HG02642 (cell line): ENCODE results near the gene VMP1.
A peak's percentile ranks its signal among the peaks of the same experiment; 100 is the strongest.
"Not testable (repeated sequence)": the region's sequence is repeated elsewhere in the genome, so short reads cannot be mapped to it uniquely, and the experiment has no call there.

Experiments
- ATAC-seq: cut with Tn5 transposase; IDR thresholded peaks from one replicate; pipeline ENCODE4 v1.9.1; 2021; ENCODE audit warnings: mild to moderate bottlenecking; ENCODE audit not compliant: unreplicated experiment, poor library complexity

Gene VMP1

GRCh38 chr17:59775786-59776350 is 68.4 kb downstream of the VMP1 start:
- no peak for ATAC-seq

DNA sequence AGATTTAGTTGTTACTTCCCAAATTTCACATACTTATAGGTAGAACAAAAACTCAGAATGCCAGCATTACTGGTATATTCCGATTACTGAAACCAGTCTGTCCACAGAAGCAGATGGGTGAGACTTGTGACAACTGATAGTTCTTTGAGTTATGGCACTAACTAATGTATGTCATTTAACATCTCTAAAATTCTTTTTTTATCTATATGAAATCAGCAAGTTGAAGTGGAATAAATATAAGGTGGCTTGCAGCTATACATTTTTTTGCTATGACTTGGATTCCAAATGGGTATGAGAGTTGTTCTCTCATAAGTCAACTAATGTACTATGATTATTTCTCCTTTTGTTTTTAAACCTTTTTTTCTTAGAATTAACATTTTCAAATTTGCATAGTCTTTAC is 69.1 kb downstream of the VMP1 start:
- no peak for ATAC-seq

- no peak for ATAC-seq
Observed at GRCh38 chr17:59777033-59777432, 69.6 kb downstream of the VMP1 start.

DNA sequence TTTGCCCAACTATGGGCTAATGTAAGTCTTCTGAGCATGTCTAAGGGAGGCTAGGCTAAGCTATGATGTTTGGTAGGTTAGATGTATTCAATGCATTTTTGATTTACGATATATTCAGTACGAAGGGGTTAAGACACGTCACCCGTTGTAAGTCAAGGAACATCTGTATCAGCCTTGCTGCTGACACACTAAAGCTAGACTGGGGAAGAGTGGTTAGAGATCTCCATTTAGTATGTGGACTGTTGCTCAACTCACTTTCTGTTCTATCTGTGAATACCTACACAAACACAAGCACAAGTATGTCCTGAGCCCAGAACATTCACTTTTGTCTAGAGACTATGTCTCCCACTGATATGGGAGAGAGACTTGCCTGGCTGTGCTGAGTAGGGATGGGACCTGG is 71.5 kb downstream of the VMP1 start:
- no peak for ATAC-seq

- ATAC-seq = no peak
Observed at GRCh38 chr17:59779521-59779920, 72.1 kb downstream of the VMP1 start.

- ATAC-seq = not testable (repeated sequence)
Observed at GRCh38 chr17:59780548-59780947, 73.1 kb downstream of the VMP1 start.

- ATAC-seq = no peak
Observed at GRCh38 chr17:59783221-59784047, 76.0 kb downstream of the VMP1 start.

DNA sequence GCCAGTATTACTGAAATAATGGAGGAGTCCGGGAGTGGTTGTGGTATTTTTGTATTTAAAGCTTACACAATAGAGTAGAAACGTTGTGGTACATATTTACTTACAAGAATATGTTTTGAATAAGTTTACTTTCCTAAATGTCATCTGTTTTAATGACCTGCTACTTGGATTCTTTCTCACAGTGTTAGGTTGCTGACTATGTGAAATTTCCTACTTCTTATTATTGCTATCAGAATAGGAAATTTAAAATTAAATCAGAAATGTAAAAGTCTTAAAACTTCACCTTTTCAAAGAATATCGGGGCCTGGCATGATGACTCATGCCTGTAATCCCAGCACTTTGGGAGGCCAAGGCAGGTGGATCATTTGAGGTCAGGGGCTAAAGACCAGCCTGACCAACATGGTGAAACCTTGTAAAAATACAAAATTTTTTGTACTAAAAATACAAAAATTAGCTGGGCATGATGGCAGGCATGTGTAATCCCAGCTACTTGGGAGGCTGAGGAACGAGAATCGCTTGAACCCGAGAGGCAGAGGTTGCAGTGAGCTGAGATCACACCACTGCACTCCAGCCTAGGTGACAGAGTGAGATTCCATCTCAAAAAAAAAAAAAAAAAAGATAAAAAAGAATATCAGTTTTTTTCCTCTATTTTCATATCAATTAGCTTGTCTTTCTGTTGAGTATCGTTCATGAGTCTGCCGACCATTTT is 77.8 kb downstream of the VMP1 start:
- ATAC-seq = no peak

DNA sequence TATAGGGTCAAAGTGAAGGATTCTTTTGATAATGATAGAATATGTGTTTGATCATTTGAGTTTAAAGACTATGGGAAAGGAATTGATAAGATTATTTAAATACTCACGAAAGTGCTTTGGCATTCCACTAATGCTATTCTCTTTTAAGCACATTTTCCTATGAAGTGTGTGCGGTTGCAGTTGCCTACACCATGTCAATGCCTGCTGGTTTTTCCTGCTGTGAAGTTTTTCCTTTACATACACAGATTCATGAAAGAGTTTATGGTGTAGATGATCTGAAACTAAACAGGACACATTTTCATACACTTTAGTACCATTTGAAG is 78.7 kb downstream of the VMP1 start:
- no peak for ATAC-seq

DNA sequence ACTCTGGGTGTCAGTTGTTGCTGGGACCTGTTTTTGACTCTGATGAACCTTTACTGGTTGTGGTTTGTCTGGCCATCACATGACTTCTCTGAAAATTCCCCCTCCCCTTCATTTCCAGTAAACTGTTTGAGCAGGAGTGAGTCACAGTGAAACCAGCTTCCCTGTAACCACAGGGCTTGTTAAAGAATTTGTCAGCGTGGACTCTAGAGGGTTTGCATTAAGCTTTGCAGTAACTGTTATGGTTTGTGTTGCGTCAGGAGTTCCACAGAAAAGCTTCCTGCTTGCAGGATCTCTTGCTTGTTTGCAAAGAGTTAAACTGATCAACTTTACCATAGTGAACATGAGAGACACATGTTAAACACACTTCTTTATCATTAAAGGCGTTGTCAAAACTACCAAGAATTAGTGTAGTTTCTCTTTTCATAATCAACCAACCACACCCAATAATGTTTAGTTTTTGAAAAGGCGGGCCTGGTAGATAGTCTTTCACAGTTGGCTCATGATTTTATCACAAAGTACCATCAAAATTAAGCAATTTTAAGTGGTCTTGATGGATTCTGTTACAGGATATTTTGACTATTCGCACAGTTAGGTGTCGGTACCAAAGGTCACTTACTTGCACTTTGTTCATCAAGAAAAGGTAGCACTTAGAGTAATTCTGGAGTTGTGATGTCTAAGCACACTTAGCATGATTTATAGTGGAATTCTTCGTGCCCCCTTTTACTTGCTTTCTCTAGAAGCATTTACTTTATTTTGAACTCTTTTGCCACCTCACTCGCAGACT is 79.3 kb downstream of the VMP1 start:
- peak; percentile 90 for ATAC-seq

GRCh38 chr17:59789849-59790248 is 82.4 kb downstream of the VMP1 start:
- ATAC-seq = not testable (repeated sequence)

DNA sequence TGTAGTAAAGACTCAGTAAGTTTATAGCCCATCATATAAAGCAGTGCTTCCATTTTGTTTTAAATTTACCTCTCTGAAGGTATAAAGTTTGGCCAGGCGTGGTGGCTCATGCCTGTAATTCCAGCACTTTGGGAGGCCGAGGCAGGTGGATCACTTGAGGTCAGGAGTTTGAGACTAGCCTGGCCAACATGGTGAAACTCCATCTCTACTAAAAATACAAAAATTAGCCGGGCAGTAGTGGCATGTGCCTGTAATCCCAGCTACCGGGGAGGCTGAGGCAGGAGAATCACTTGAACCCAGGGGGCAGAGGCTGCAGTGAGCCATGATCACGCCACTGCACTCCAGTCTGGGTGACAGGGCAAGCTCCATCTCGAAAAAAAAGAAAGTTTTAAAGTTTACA is 83.0 kb downstream of the VMP1 start:
- ATAC-seq = not testable (repeated sequence)

GRCh38 chr17:59790910-59791309 is 83.5 kb downstream of the VMP1 start:
- no peak for ATAC-seq

GRCh38 chr17:59791603-59792457 is 84.4 kb downstream of the VMP1 start:
- no peak for ATAC-seq

DNA sequence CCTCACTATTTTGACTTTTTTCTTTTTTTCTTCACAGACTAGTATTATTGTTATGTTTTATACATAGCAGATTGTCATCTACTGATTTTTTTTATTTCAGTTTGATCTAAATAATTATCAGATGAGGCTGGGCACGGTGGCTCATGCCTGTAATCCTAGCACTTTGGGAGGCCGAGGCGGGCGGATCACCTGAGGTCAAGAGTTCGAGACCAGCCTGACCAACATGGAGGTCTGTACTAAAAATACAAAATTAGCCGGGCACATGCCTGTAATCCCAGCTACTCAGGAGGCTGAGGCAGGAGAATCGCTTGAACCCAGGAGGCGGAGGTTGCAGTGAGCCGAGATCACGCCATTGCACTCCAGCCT is 85.0 kb downstream of the VMP1 start:
- not testable (repeated sequence) for ATAC-seq

DNA sequence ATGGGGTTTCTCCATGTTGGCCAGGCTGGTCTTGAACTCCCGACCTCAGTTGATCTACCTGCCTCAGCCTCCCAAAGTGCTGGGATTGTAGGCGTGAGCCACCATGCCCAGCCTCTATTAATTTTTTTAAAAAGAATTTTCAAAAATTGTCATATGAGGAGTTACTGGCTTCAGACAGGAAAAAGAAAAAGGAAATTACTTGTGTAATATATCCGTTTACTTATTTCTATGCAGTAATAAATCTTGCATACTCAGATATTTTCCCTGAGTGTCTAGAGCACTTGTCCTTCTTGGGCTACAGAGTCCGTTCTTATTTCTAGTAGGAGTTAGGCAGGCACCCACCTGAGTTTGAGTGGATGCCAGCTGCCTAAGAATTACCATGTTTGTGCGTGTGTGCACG is 85.8 kb downstream of the VMP1 start:
- no peak for ATAC-seq

DNA sequence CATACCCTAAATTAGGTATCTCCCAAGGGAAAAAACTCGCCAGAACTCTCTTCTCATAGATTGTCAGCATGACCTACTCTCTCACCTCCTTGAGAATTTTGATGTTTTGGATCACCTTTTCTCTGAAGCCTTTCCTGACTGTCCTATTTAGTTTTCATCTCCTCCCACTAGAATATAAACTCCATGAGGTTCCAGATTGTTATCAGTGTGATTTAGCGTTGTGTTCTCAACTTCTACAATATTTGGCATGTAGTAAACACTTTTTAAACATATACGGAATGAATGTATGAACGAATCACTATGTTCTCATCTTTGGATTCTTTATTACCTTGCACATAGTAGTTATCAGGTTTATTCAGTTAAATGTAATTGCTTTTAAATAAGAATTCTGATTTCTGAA is 88.7 kb downstream of the VMP1 start:
- no peak for ATAC-seq

DNA sequence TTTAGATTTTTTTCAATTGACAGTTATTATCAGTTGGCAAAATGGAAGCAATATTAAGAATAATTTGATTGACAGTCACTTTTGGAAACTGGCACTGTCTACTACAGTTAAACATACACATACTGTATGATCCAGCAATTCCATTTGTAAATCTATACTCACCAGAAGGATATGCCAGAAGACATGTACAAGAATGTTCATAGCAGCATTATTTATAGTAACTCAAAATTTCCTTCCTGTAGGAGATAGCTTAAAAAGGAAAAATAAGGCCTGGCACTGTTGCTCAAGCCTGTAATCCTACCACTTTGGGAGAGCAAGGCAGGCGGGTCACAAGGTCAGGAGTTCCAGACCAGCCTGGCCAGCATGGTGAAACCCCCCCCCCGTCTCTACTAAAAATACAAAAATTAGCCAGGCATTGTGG is 89.3 kb downstream of the VMP1 start:
- ATAC-seq = no peak

GRCh38 chr17:59798111-59798510 is 90.7 kb downstream of the VMP1 start:
- no peak for ATAC-seq

DNA sequence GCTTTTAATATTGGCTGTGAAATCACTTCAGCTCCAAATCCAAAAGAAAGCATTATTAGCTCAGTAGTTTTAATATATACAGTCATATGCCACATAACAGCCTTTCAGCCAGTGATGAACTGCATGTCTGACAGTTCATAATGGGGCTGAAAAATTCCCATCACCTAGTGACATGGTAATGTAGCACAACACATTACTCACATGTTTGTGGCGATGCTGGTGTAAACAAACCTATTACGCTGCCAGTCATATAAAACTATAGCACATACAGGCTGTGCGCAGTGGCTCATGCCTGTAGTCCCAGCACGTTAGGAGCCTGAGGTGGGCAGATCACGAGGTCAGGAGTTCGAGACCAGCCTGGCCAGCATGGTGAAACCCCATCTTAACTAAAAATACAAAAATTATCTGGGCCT is 93.1 kb downstream of the VMP1 start:
- no peak for ATAC-seq
